Brain pericyte (primary cell): ENCODE measurements around the gene STAC2.
"Not testable (repeated sequence)": the region's sequence is repeated elsewhere in the genome, so short reads cannot be mapped to it uniquely, and the experiment has no call there.

ENCODE experiments used
- DNase-seq: peaks from one replicate; pipeline ENCODE4 v3.0.0-alpha.2; 2012; ENCODE audit warnings: low read depth, low spot score

Gene STAC2

DNA sequence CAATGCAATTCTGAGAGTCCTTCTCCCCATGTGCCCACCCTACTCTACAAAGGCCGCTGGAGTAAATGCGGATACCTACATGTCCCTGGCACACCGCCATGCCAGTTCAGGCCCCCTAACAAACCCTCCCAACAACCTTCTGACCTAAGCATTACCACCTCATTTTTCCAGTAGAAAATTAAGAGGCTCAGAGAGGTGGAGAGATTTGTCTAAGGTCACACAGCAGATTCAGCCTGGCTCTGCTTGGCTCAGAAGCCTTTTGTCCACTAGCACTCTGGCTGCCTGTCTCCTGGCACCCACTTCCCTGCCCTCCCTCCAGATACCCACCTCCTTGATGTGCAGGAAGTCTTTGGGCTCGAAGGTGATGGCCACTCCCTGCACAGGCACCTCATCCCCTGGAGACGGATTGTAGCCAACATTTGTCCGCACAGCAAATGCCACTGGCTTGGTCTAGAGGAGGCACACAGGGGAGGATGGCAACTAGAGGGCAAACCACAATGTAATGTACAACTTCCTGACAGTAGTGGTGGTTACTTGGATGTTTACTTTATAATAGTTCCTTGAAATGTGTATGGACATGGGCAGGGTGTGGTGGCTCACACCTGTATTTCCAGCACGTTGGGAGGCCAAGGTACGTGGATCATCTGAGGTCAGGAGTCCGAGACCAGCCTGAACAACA lies 38.5 kb downstream of the STAC2 start:
- no peak for DNase-seq

DNA sequence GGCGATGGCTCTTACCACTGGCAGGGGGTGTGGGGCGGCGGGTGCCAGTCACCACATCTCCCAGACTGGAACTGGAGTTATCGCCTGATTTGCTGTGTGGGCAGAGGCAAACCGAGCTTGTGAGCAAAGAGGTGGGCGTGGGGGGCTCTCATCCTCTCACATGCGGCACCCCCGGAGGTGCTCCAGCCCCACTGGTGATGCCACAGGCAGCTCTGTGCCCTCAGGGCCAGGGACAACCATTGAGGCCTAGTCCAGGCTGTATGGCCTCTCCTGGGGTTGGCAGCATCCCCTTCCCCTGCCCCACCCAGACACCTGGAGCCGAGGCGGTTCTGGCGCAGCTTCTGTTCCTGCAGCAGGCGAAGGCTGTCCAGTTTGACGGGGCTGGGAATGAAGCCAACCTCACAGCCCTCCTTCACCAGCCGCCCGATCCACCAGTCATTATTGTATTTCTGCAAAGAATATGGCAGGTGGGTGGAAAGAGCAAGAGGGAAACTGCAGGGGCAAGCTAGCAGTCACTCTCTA lies 39.2 kb downstream of the STAC2 start:
- no peak for DNase-seq

DNA sequence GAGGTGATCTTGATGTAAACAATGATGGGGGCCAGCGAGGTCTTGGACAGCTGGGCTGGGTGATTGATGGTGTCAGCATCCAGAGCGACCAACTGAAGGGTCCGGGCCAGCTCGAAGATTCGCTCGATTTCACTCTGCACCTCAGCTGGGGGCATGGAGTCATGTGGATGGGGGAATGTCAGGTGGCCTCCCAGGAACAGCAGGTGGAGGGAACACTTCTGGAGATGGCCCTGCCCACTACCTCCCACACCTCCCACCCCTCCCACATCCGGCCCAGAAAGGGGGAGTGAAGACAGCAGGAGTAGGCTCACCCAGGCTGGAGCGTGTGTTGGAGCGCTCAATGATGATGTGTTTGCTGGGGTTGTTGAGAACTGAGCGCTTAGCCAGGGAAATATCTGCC lies 42.0 kb downstream of the STAC2 start:
- no peak for DNase-seq

DNA sequence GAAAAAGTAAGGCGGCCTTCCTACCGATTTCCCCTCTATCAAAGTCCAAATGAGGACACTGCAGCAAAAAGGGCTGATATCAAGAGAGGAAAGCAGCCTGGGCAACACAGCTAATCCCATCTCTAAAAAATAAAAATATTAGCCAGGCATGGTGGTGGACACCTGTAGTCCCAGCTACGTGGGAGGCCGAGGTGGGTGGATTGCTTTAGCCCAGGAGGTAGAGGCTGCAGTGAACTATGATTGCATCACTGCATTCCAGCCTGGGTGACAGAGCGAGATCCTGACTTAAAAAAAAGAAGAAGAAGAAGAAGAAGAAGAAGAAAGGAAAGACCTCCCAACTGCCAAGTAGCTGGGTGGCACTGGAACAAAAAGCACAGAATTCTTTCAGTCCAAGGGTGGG lies 42.7 kb downstream of the STAC2 start:
- DNase-seq, result no peak

DNA sequence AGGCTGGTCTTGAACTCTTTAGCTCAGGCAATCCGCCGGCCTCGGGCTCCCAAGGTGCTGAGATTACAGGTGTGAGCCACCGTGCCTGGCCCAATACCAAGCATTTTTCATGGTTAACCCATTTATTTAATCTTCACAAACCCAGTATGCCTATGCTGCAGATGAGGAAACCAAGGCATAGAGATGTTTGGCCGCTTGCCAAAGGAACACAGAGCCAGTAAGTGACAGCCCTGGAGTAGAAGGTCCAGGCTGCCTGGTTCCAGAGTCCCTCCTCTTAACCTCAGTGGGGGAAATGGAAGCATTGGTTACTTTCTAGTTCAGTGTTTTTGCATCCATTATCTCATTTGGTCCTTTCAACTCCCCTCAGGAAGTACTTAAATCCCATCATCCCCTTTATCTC lies 44.4 kb downstream of the STAC2 start:
- no peak for DNase-seq

DNA sequence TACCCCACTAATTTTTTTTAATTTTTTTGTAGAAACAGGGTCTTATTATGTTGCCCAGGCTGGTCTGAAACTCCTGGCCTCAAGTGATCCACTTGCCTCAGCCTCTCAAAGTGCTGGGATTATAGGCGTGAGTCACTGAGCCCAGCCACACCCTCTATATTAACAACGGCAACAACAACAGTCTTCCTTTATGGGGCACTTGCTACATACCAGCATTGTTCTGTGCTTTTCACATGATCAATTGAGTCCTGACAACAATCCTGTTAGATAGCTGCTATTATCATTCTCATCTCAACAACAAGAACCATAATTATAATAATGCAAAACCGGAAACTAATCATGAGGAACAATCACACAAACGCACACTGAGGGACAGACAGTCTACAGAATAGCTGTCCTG lies 47.2 kb downstream of the STAC2 start:
- DNase-seq, result no peak

DNA sequence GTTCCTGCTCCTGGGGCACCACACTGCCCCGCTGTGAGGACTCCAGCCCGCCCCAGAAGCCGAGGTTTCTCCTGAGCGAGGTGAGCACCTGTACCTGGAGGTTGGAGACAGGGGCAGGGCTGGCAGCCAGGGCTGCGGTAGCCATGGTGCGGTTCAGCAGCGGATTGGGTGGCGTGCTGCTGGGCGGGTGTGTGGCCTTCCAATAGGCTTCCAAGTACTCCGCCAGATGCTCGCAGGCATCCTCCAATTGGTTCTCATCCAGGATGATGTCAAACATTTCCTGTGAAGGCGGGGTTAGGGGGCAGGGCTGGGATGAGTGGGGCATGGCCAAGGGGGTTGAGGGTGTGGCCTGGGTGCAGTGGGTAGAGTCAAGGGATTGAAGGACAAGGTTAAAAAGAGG lies 48.5 kb downstream of the STAC2 start:
- no peak for DNase-seq

DNA sequence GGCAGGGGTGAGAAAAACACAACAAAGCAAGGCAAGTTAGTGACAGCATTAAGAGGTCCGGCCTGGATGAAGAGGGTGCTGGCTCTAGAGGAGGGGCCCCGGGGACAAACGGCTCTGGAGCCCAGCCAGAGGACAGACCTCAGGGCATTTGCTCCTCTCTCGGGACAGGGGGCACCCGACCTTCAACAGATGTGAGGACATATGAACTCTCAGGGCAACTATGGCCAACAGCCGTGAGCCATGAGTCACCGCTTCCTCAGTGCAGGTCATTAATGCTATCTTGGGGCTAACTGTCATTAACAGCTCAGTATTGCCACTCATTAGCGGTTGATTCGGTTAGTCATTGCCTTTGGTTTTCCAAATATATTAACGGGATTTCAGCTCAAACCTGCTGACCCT lies 50.1 kb downstream of the STAC2 start:
- DNase-seq, result no peak

DNA sequence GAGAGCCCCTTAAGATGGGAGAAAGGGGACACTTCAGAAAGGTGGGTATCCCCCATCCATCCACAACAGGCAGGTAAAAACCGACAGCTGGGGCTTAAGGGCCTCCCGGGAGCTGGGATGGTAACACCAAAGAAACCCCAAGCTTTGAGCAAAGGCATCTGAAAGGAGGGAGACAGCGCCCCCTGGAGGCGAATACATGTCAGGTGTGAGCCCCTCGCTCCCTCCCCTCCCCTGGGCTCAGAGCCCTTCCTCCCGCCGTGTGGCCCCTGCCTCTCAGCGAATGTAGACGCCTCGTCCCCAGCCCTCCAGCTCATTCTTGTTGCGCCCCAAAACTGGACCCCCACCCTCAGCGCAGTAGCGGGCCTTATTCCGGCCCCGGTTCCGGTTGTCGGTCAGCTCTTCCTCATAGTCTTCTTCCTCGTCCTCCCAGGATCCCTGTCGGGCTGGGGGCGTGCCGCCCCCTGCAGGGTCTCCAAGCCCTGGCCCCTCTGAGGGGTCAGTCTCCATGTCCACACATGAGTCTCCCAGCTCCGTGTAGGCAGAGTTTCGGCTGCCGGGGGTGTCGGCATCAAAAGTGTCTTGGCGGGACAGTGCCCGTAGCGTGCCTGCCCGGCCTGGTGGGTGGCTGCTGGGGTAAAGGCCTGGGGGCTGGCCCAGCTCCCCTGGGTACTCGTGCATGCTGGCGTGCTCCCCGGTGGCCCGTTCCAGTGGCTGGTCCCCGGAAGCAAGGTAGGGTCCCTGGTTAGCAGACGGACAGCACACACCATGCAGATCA lies 50.6 kb downstream of the STAC2 start:
- DNase-seq, result no peak

DNA sequence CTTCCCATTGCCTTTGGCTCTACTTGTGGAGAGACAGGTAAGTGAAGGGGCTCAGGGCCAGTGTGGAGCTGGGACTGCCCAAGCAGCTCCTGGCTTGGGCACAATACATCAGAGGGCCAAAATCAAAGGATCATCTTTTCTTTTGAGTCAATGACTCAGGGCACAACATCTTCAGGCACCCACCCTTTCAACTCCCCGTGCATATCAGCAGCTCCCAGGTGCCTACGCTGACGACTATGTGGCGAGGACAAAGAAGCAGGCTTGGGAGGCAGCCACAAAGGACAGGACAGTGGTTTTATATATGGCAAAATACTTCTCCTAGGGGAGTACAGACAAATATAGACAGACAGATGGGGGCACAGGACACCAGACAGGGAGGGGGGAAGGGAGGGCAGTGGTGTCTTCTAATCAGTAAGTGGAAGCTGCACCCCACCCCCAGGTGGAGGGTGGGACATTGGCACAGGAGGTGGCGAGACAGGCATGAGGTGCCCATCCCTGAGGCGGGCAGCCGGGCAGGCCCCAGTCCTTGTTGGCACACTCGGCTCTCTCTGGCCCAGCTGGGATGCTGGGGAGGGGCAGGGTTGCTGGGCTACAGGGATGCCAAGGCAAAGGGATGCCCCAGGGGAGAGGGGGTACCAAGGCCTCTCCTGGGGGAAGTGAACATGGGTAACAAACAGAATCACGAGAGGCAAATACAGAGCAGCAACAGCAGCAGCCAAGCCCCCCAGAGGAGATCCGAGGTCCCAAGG lies 52.0 kb downstream of the STAC2 start:
- no peak for DNase-seq

DNA sequence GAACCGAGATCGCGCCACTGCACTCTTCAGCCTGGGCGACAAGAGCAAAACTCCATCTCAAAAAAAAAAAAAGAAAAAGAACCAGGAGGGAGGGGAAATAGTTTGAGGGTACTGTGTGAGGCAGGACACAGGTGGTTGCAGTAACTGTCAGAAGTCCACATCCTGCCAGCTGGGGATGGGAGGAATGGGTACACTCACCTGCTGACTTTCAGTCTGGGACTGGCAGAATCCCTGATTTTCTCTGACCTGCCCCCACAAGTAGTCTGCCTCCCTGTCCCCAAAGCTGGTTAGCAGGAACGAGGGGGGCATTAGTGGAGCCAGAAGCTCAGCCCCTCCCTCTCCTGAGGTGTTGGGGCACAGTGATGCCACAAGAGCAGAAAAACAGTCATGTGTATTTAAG lies 52.7 kb downstream of the STAC2 start:
- no peak for DNase-seq

DNA sequence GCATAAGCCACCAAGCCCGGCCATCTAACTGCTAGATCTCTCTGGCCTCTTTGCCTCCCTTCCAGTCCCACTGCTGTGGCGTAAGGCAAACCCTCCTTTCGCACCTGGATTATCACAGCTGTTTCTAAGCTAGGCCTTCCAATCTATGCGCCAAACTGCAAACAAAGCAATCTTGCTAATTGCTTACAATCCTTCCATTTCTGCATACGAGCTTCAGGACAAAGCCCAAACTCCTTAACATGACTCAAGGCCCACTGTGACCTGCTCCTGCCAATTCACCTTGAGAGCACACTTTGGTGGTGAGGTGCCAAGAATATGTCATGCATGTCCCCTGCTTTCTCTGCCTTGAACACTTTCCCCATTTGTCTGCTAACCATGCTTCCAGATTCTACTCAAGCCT lies 53.8 kb downstream of the STAC2 start:
- DNase-seq, result no peak

DNA sequence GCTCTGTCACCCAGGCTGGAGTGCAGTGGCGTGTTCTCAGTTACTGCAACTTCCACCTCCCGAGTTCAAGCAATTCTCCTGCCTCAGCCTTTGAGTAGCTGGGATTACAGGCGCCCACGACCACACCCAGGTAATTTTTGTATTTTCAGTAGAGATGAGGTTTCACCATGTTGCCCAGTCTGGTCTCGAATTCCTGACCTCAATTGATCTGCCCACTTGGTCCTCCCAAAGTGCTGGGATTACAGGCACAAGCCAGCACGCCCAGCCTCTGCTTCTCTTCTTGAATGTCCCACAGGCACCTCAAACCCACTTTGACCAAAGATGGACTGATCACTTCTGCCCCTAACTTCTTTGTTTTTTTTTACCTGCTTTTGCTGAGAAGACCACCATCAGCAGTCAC lies 55.2 kb downstream of the STAC2 start:
- DNase-seq, result no peak

DNA sequence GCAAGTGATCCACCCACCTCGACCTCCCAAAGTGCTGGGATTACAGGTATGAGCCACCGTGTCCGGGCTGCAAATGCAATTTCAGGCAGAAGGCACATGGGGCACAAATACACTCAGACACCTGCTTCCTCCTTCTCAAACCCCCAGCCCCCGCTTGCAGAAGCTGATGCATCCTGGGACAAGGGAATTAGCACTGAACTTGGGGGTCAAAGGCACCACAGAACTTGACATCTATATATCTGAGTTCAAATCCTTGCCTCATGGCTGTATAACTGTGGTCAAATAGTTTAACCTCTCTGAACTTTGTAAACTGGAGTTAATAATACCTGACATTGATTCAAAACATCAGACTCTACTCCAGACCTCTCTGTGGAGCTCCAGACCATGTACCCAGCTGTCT lies 55.6 kb downstream of the STAC2 start:
- no peak for DNase-seq

DNA sequence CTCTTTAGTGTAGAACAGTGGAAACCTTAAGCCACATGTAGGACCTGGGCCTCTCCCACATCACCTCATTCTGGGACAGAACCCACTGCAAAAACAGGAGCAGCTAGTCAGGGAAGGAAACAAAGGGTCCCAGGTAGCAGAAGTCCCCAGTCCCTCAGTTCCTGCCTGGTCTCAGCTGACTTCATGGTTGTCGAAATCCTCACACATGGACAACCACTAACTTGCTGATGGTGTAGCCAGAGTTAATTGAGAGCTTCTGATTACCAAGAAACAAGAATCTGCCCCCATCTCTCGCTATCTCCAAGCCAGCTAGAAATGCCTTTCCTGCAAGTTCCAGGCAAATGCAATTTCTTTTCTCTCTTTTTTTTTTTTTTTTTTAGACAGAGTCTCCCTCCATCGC lies 56.2 kb downstream of the STAC2 start:
- no peak for DNase-seq

DNA sequence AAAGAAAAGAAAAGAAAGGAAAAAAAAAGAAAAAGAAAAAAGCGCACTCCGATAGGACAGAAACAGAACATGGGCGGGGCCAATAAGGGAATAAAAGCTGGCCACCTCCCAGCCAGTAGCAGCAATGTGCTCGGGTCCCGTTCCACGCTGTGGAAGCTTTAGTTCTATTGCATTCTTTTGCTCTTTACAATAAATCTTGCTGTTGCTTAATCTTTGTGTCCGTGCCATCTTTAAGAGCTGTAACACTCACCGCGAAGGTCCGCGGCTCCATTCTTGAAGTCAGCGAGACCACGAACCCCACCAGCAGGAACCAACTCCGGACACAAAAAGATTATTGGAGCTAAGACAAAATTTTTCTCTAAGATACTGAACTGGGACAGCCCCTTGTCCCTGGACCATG lies 56.6 kb downstream of the STAC2 start:
- DNase-seq, result no peak

DNA sequence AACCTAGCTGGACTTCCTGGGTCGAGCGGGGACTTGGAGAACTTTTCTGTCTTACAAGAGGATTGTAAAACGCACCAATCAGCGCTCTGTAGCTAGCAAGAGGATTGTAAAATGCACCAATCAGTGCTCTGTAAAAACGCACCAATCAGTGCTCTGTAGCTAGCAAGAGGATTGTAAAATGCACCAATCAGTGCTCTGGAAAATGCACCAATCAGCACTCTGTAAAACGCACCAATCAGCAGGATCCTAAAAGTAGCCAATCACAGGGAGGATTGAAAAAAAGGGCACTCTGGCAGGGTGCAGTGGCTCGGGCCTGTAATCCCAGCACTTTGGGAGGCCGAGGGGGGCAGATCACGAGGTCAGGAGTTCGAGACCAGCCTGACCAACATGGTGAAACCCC lies 57.2 kb downstream of the STAC2 start:
- not testable (repeated sequence) for DNase-seq

DNA sequence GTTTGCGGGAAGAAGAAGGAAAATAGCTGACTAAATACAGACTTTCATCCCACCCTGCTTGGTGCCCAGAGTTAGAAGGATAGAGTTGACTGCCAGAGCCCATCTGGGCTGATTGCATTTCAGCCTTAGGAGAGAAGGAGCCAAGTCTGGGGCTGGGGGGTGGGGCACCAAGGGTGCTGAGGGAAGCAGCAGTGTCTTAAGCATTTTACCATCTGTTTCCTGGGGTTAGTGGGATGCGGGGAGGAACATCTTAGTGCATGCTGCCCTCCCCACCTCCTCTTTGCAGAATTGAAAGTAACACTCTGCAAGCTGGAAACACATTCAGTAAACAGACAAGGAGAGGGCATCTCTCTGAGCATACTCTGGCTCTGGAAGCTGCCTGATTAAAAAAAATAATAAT lies 58.3 kb downstream of the STAC2 start:
- DNase-seq, result no peak

DNA sequence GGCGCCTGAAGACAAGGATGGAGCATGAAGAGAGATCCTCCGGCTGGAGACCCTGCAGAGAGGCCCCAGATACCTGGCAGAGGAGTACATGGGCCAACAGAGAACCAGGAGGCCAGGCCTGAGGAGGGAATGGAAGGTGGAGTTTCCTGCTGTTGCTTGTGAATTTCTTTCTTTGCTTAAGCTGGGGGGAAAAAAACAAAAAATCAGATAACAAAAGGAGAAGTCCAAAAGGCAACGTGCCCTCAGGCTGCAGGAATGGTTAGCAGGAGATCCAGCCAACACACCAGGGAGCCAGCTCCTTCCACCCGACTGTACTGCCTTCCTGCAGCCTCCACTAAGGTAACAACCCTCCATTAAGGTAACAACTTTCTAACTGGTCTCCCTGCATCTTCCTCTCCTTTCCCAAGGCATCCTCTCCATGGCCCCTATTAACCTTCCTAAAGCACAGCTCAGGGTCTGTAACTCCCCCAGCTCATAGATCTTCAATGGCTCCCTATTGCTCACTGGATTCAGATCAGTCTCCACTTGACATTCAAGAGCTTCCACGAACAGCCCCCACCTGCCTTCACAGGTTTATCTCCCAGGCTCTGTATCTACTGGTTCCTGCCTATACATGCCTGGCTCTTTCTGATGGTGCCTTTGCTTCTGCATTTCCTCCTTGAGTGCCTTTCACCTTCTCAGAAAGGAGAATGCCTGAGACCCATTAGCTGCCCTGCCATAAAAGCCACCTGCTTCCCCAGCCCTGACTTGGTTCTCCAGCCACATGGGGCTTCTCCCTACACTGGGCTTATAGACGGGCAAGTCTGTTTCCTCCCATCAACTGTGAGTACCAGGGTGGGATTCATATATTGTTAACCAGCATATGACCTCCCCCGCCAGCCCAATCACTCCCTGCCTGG lies 59.1 kb downstream of the STAC2 start:
- no peak for DNase-seq

DNA sequence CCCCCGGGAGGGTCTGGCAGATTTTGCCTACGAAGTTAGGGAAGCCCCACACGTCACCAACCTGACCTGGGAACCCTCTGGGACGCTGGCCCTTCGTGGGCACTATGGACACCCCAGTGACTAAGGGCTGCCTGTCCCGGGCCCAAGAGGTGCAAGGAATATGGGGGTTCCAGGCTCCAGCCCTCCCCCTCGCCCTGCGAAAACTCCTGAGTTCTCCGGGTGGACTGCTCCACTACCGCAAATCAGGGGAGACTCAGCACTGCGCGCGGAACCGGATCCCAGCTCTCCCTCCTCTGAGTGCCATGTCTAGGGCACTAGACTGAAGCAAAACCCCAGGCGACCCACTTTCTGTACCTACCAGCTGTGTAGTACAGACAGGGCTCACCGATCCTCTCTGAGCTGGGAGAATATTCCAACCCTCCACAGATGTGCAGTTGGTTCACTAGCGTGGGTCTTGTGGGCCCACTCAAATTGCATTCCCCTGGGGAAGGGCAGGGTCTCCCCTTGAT lies 59.9 kb downstream of the STAC2 start, which contains the start of gene ARL5C:
Gene ARL5C (minus strand): TSS at position 321 of the 509 bp plus-strand sequence. CDS start 401 bp downstream, outside the sequence.
- DNase-seq, result no peak

DNA sequence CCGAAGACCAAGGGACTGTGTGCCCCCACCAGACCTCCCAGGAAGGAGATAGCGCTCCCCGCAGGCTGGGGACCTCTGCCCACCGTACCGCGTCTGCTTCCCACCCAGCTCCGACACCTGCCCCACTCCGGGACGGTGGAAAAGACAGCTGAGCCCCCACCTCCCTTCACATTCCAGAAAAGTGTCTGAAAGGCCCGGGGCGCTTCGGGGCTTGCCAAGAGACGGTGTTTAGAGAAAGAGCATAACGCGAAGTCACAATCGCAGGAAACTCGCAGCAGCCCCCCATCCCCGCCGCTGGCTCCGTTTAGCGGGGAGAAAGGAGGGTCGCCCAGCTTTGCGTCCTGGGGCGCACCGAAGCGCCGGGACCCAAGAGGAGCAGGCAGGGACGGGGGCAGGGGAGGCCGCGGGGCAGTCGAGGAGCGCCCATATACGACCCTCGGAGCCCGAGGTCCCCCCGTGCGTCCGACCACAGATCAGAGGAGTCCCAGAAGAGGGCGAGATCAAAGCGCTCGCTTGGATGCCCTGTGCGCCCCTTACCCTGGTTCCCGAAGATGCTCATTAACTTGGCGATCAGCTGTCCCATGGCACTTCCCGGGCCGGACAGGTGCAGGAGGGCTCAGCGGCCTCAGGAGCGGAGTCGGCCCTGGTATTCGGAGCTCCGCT lies 60.4 kb downstream of the STAC2 start:
- DNase-seq, result no peak
